Stimulated activated naive CD8-positive, alpha-beta T cell treated with anti-CD3 and anti-CD28 coated beads, Interleukin-15, Interleukin-2, amounts not matched to agents 100 U/mL and 50 U/mL, for 24 hours (primary cell): Measurements from ENCODE around the gene LYRM4.

ENCODE experiments used
- ATAC-seq: fragments of 150-1000 bp; cut with Tn5 transposase; one replicate; pipeline ENCODE4 v1.10.0; 2021
- DNase-seq: peaks from one replicate; pipeline ENCODE4 v3.0.0; 2021

The LYRM4 gene

GRCh38 chr6:5098501-5099270 is 162.1 kb downstream of the LYRM4 start:
- no peak for ATAC-seq
- no peak for DNase-seq

GRCh38 chr6:5096482-5096881 is 164.3 kb downstream of the LYRM4 start:
- ATAC-seq (no peak), DNase-seq (no peak)

- ATAC-seq, result no peak
These were observed 165.5 kb downstream of the LYRM4 start for GRCh38 chr6:5095236-5095635.

GRCh38 chr6:5094327-5094726 is 166.4 kb downstream of the LYRM4 start:
- ATAC-seq, result no peak
- no peak for DNase-seq

More at GRCh38 chr6:5095236-5095635, 165.5 kb downstream of the LYRM4 start:
- no peak for DNase-seq

- DNase-seq, result no peak
These were observed 167.3 kb downstream of the LYRM4 start for GRCh38 chr6:5093231-5094015.

GRCh38 chr6:5091210-5092069 is 169.3 kb downstream of the LYRM4 start:
- ATAC-seq, result no peak

More at GRCh38 chr6:5093231-5094015, 167.3 kb downstream of the LYRM4 start:
- no peak for ATAC-seq

GRCh38 chr6:5090603-5091002 is 170.1 kb downstream of the LYRM4 start:
- ATAC-seq, result no peak
- DNase-seq, result no peak

More at GRCh38 chr6:5091210-5092069, 169.3 kb downstream of the LYRM4 start:
- DNase-seq, result no peak

- no peak for DNase-seq
- no peak for ATAC-seq
These were observed 171.0 kb downstream of the LYRM4 start for GRCh38 chr6:5089481-5090438.

- ATAC-seq, result no peak
These were observed 172.0 kb downstream of the LYRM4 start for GRCh38 chr6:5088780-5089179.

GRCh38 chr6:5087389-5087788 is 173.4 kb downstream of the LYRM4 start:
- DNase-seq (no peak), ATAC-seq (no peak)

More at GRCh38 chr6:5088780-5089179, 172.0 kb downstream of the LYRM4 start:
- DNase-seq, result no peak

- ATAC-seq, result no peak
- peak; percentile 5 for DNase-seq
These were observed 174.4 kb downstream of the LYRM4 start for GRCh38 chr6:5086294-5086890.

- ATAC-seq, result peak; percentile 22
These were observed 175.0 kb downstream of the LYRM4 start for GRCh38 chr6:5085648-5086293.

GRCh38 chr6:5084781-5085647 is 175.7 kb downstream of the LYRM4 start, which contains the start of gene PPP1R3G:
Gene PPP1R3G (plus strand): TSS chr6:5085341. CDS start chr6:5085486, 145 bp downstream.
- ATAC-seq (no peak), DNase-seq (peak; percentile 38)

More at GRCh38 chr6:5085648-5086293, 175.0 kb downstream of the LYRM4 start:
- DNase-seq, result peak; percentile 15

GRCh38 chr6:5084360-5084780 is 176.4 kb downstream of the LYRM4 start:
- DNase-seq, result peak; percentile 8
- ATAC-seq, result peak; percentile 24

- ATAC-seq, result no peak
- DNase-seq, result no peak
These were observed 176.9 kb downstream of the LYRM4 start for GRCh38 chr6:5083813-5084359.

- DNase-seq (no peak), ATAC-seq (no peak)
These were observed 177.5 kb downstream of the LYRM4 start for GRCh38 chr6:5083307-5083583.

- no peak for ATAC-seq
- DNase-seq, result no peak
These were observed 178.1 kb downstream of the LYRM4 start for GRCh38 chr6:5082487-5083306.

- DNase-seq (no peak), ATAC-seq (no peak)
These were observed 178.8 kb downstream of the LYRM4 start for GRCh38 chr6:5081955-5082354.
